Activated CD4-positive, alpha-beta T cell treated with anti-CD3 and anti-CD28 coated beads for 4 hours (primary cell): ENCODE measurements around the gene CCDC116.
A peak's percentile ranks its signal among the peaks of the same experiment; 100 is the strongest.
"Not testable (repeated sequence)": the region's sequence is repeated elsewhere in the genome, so short reads cannot be mapped to it uniquely, and the experiment has no call there.

Source experiments
- DNase-seq, 2 donors: peaks; one replicate each; pipeline ENCODE4 v3.0.0-alpha.2; 2020

Gene CCDC116

DNA sequence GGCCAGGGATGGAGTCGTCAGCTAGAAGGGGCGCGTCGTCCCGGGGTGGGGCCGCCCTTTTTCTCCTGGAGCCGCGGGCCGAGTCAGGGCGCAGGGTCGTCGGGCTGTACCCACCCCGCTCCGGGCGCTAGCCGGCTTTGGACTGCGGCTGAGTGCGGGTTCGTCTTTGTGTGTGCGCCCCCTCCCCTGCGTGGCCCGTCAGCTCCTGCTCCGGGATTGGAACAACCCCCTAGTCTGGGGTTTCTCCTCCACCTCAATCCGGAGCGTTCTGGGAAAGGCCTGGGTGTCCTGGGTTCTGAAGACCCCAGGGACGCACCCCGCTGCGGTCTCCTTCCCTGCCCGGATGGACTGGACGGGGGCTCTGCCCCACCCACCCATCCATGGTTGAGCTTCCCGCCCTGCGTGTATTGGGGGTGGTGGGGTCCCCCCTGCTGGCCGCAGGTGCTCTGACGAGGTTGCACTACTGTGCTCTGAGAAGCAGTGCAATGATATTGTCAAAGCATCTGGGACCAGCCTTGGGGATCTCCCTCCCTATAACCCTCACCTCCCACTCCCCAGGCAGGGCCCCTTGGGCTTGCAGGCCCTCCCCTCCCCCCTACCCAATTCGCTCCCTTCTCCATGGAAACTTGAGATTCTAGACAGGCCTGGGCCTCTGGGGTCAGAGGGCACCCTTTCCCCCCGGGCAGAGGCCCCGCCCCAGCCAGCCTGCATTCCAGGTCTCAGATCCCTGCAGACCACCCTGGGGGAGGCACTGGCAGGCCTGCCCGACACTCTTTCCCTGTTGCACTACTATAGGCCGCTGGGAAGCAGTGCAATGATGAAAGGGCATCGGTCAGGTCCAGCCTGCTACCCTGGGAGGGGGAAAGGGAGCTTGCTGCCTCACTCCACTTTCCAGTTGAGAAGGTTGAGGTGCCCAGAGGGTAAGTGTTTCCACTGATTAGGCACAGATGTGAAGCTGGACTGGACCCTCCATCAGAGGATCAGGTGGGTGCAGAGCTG lies 20.3 kb downstream of the CCDC116 start:
- DNase-seq: no peak

DNA sequence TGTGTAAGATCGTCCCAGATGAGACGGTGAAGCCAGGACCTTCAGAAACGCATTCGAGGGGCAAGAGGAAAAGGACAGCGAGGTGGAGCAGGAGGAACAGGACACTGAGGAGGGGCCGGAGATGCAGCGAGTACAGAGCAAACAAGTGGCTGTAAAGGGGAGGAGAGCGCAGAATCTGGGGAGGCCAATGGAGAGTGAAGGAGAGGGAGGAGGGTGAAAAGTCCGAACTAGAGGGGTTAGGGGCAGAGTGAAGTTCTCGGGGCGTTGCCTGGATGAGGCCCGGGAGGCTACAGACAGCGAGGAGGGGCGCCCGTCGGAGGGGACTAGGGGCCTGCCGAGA lies 24.4 kb downstream of the CCDC116 start:
- no peak for DNase-seq

DNA sequence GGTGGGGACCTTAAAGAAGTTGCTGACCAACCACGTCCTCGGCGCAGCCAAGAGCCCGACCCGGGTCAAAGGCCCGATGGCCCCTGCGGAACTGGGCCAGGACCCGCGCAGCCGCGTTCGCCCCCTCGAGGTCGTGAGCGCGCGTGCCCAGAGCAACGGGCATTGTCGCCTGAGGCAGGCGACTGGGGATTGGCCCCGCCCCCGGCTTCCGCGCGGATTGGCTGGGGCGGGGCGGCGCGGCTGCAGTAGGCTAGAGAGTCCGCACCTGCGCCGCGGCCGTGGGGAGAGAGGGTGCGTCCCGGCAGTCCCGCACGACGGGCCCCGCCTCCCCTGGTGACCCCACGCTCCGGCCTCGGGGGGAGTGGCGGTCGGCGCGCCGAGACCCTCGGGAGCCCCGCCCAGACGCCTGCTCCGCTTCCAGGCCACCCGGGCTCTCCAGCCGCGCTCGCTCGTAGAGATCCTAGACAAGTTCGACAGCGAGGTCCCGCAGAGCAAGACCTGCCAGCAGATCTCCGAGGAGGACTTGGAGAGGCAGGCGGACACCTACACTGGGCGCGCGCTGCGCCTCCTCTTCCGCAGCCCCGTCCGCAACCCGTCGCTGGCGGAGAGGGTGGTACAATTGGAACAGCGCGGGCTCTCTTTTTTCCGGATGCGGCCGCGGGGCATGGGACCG lies 24.9 kb downstream of the CCDC116 start:
- DNase-seq: peak; percentile 70 to 78

DNA sequence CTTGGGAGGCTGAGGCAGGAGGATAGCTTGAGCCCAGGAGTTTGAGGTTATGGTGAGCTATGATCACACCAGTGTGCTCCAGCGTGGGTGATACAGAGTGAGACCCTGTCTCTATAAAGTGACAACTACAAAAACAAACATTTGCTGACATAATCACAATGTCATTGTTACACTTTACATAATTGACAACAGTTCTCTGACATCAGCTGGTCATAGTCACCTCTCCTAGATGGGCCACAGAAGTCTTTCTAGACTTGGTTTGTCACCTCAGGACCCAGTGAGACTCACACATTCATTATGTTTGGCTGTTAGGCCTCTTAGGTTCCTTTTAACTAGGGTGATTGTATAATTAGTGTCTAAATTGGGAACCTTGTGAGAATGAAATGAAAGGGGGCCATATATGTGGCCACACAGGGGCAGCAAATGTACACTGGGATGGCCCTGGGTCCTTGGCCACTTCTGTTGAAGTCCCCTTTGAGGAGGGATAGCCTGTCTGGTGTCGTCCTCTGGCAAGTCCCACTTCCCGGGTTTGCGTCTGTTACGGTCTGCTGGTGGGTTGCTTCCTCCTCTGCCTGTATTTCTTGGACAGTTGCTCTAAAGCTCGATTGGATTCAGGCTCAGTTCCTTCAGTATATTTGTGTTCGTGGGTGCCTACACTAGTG lies 27.4 kb downstream of the CCDC116 start:
- DNase-seq: no peak

DNA sequence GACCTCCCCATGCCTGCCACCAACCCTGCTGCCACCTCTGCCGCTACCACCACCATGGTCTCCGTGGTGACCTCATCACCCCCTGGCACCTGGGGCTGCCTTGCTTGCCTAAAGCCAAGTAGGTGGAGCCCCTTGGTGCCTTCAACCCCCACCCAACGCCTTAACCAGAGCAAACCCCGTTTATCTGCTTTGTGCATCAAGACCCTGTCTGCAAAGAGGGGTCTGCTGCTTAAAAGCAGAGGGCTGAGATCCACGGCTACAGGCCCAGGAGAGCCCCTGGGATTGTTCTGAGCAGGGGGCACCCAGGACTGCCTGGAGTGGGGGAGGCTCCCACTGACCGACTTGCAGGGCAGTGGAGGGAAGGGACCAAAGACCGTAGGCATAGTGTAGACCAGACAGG lies 28.3 kb downstream of the CCDC116 start:
- DNase-seq: no peak

GRCh38 chr22:21661991-21662390 lies 29.4 kb downstream of the CCDC116 start:
- DNase-seq: no peak

DNA sequence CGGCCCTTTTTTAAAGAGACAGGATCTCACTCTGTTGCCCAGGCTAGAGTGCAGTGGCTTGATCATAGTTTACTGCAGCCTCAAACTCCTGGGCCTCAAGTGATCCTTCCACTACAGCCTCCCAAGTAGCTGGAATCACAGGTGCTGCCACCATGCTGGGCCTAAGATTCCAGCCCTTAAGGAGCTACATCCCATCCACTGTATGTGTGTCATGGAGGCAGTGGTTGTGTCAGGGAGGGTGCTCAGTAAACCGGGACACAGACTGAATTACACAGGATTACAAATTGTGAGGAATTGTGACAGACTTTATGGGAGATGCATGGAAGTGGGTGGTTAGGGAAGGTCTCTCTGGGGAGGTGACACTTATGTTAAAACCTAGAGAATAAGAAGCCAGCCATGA lies 31.2 kb downstream of the CCDC116 start:
- DNase-seq: no peak

DNA sequence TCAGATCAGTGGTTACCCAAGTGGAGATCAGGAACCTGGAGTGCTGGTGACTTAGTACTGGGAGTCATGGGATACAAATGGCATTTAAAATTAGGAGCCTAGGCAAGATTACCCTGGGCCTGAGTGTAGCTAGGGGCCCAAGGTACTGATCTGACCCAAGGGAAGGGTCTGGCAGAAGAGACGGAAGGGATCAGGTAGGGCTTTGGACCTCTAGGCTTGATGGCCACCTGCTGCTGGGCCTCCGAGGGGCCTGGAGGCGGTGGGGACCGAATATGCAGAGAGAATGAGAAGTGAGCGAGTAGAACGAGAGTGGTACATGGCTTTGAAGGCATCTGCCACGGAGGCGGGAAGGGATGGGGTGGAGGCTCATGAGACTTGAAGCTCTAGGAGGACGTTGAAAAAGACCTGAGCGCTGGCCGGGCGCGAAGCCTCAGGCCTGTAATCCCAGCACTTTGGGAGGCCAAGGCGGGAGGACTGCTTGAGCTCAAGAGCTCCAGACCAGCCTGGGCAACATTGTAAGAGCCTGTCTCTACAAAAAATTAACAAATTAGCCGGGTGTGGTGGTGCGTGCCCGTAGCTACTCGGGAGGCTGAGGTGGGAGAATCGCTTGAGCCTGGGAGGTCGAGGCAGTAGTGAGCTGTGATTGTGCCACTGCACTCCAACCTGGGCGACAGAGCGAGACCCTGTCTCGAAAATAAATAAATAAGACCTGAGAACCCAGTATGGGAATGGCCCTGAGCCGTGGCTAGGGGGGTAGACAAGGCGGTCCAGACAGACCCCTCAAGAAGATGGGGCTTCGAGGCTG lies 32.7 kb downstream of the CCDC116 start:
- DNase-seq: no peak

GRCh38 chr22:21666786-21667185 lies 34.2 kb downstream of the CCDC116 start:
- no peak for DNase-seq

- no peak for DNase-seq
Observed at GRCh38 chr22:21669026-21669425, 36.5 kb downstream of the CCDC116 start.

- no peak for DNase-seq
Observed at GRCh38 chr22:21672107-21672629, 39.6 kb downstream of the CCDC116 start.

- no peak for DNase-seq
Observed at GRCh38 chr22:21673534-21674321, 41.2 kb downstream of the CCDC116 start.

- DNase-seq: no peak
Observed at GRCh38 chr22:21674638-21675245, 42.2 kb downstream of the CCDC116 start.

GRCh38 chr22:21677606-21678443 lies 45.3 kb downstream of the CCDC116 start:
- DNase-seq: no peak

GRCh38 chr22:21678842-21679241 lies 46.3 kb downstream of the CCDC116 start:
- not testable (repeated sequence) for DNase-seq

- no peak for DNase-seq
Observed at GRCh38 chr22:21679383-21679782, 46.8 kb downstream of the CCDC116 start.

GRCh38 chr22:21680830-21681565 lies 48.4 kb downstream of the CCDC116 start:
- no peak for DNase-seq

DNA sequence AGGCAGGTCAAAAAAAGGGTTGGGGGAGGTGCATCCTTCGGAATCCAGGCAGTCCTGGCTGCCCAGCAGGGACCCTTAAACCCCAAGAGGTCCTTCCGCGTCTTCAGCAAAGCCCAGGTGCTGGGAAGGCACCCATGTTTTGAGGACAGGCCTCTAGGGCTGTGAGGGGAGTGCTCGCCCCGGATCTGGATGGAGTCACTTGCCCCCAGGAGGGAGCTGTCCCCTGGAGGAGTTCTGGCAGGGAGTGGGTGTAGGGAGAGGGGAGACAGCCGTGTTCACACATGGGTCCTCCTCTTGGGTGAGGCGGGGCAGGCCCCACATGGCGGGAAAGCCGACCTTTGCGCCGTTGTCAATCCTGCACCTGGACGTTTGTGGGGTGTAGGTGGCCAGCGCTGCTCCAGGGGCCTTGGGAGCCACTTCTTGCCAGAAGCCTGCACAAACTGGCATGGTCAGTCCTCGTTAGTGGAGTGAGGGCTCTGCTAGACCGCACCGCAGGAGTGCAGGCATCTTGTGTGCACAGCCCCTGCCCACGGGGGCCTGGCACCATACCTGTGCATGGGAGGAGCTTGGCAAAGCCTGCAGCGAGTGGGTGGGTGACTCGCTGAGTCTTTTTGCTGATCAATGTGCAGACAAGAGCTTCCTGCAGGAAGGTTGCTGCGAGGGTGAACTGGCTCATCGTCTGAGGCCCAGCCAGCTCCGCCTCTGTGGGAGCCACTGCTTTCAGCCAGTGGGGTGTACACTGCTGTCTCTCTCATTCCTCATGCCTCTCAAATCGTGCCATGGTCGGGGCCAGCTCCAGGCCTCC lies 49.2 kb downstream of the CCDC116 start:
- DNase-seq: no peak
